Measurements from ENCODE around the gene KCNT2. TPM values are rescaled to one million over a fixed set of nuclear protein-coding genes. Genes with fewer than 3 reads are reported as not detected.
A peak's percentile ranks its signal among the peaks of the same experiment; 100 is the strongest.

The KCNT2 gene
- total and polyA plus RNA-seq, 9 of the 15 experiments (the other 6 are each of a cell fraction or from before 2014, with no cell fraction given) = 0.13 to 0.73 (median 0.28) TPM

DNA sequence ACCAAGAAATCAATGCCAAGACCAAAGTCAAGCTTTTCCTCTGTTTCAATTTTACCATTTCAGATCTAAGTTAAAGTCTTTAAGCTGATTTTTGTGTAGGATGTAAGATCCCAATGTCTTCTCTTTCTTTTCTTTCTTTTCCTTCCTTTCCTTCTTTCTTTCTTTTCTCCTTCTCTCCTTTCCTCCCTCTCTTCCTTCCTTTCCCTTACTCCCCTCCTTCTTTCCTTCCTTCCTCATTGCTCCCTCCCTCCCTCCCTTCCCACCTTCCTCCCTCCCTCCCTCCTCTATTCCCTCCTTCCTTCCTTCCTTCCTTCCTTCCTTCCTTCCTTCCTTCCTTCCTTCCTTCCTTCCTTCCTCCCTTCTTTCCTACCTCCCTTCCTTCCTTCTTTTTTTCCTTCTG is 197.5 kb downstream of the KCNT2 start:
- intact Hi-C loops (cut with micrococcal nuclease) = no loop called here
- FAIRE-seq = no peak

DNA sequence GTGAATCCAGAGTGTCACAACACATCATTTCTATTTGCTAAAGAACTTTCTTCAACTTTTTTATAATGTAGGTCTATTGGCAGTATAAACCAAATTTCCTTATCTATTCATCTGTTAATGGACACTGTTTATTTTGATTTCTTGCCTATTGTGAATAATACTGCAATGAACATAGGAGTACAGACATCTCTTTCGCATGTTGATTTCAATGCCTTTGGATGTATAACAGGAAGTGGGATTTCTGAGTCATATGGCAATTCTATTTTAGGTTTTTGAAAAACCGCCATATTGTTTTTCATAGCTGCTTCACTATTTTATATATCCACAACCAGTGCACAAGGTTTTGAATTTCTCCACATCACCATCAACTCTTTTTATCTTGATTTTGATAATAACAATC is 198.7 kb downstream of the KCNT2 start:
- Histone ChIP-seq H3K36me3 (ENCODE audit: control insufficient read depth, insufficient read depth, low read length) (no peaks in the 10 kb centered on the region), H3K4me3 (no peak overlapping the region), H2AFZ (ENCODE audit: low read depth, low read length) (no peak overlapping the region), H3K27me3 (ENCODE audit: control insufficient read depth in 2 of 2, insufficient read depth in 2 of 2, low read length in 2 of 2) (no peaks in the 10 kb centered on the region), H3K9me3 (replicated peaks; ENCODE audit: control insufficient read depth, insufficient read depth, low read depth, low read length) (no peaks in the 10 kb centered on the region), H4K20me1 (replicated peaks; ENCODE audit: control insufficient read depth, insufficient read depth, low read length) (no peaks in the 10 kb centered on the region), H3K9me1 (ENCODE audit: control insufficient read depth, insufficient read depth, low read length) (no peaks in the 10 kb centered on the region), H3K9ac (ENCODE audit: insufficient read depth in 1 of 2, low read depth in 2 of 2, low read length in 2 of 2) (no peak overlapping the region), H3K4me1 (replicated peaks in 1 of 2; ENCODE audit: control insufficient read depth in 2 of 2, insufficient read depth in 2 of 2, low read length in 2 of 2) (no peaks in the 10 kb centered on the region), H3K4me2 (ENCODE audit: insufficient read depth, low read length) (no peak overlapping the region), H3K79me2 (ENCODE audit: control insufficient read depth, insufficient read depth, low read length) (no peaks in the 10 kb centered on the region), H3K27ac (ENCODE audit: extremely low read depth, low read depth, low read length) (no peak overlapping the region)
- in situ Hi-C loops (cut with MboI) = no loop called here
- ChIA-PET CTCF (ENCODE audit: low intra/inter-chr PET ratio) (no interaction called here), POLR2A (no interaction called here)
- no peak for ATAC-seq
- intact Hi-C loops (cut with micrococcal nuclease) = no loop called here
- TF ChIP-seq ZNF121 (CRISPR knock-in tag; conservative IDR thresholded peaks at IDR 0.05) (no peak), MEF2A (IDR thresholded peaks at IDR 0.05; ENCODE audit: control insufficient read depth, low read depth, low read length) (0 out of 2 replicates have a peak, but pooled peaks have one; percentile 8)
- no TSS peak for BruUV-seq (replicated peaks)
- no peak for DNase-seq (ENCODE audit: extremely low read depth in 1 of 4, low spot score in 3 of 4)
- 32% methylated on average over 2 of the region's 2 CpGs for WGBS (ENCODE audit: insufficient coverage, low coverage, missing lambda C conversion rate)
- no peak for FAIRE-seq

More for the DNA sequence above, 197.5 kb downstream of the KCNT2 start:
- Histone ChIP-seq H3K4me3 (no peak overlapping the region), H3K27me3 (ENCODE audit: control insufficient read depth in 2 of 2, insufficient read depth in 2 of 2, low read length in 2 of 2) (no peaks in the 10 kb centered on the region), H4K20me1 (replicated peaks; ENCODE audit: control insufficient read depth, insufficient read depth, low read length) (no peaks in the 10 kb centered on the region), H3K36me3 (ENCODE audit: control insufficient read depth, insufficient read depth, low read length) (no peaks in the 10 kb centered on the region), H3K9ac (ENCODE audit: insufficient read depth in 1 of 2, low read depth in 2 of 2, low read length in 2 of 2) (no peak overlapping the region), H3K79me2 (ENCODE audit: control insufficient read depth, insufficient read depth, low read length) (no peaks in the 10 kb centered on the region), H3K27ac (ENCODE audit: extremely low read depth, low read depth, low read length) (no peak overlapping the region), H3K9me1 (ENCODE audit: control insufficient read depth, insufficient read depth, low read length) (no peaks in the 10 kb centered on the region), H3K9me3 (replicated peaks; ENCODE audit: control insufficient read depth, insufficient read depth, low read depth, low read length) (no peaks in the 10 kb centered on the region), H3K4me1 (replicated peaks in 1 of 2; ENCODE audit: control insufficient read depth in 2 of 2, insufficient read depth in 2 of 2, low read length in 2 of 2) (no peaks in the 10 kb centered on the region), H3K4me2 (ENCODE audit: insufficient read depth, low read length) (no peak overlapping the region), H2AFZ (ENCODE audit: low read depth, low read length) (no peak overlapping the region)
- TF ChIP-seq, protein P1, sequence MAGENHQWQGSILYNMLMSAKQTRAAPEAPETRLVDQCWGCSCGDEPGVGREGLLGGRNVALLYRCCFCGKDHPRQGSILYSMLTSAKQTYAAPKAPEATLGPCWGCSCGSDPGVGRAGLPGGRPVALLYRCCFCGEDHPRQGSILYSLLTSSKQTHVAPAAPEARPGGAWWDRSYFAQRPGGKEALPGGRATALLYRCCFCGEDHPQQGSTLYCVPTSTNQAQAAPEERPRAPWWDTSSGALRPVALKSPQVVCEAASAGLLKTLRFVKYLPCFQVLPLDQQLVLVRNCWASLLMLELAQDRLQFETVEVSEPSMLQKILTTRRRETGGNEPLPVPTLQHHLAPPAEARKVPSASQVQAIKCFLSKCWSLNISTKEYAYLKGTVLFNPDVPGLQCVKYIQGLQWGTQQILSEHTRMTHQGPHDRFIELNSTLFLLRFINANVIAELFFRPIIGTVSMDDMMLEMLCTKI (IDR thresholded peaks at IDR 0.05; ENCODE audit: partially characterized antibody) = no peak
- TF ChIP-seq RAD51 (IDR thresholded peaks at IDR 0.05; ENCODE audit: borderline replicate concordance, low read depth) (no peak), HNRNPK (IDR thresholded peaks at IDR 0.05; ENCODE audit: low read depth, low read length, poor library complexity, severe bottlenecking) (peak; percentile 18), PCBP2 (IDR thresholded peaks at IDR 0.05; ENCODE audit: low read depth, low read length, poor library complexity, severe bottlenecking) (peak; percentile 92)
- DNase-seq (ENCODE audit: extremely low read depth in 1 of 4, low spot score in 3 of 4) (no peak), ATAC-seq (no peak)
- POLR2A ChIA-PET = no interaction called here
- in situ Hi-C loops (cut with MboI) = no loop called here
- CTCF ChIA-PET (ENCODE audit: low intra/inter-chr PET ratio) = no interaction called here
- BruUV-seq (replicated peaks) = no TSS peak
